Stimulated activated CD4-positive, alpha-beta T cell treated with anti-CD3 and anti-CD28 coated beads, Interleukin-15, amount 100 ng/mL, for 1 hour (primary cell): Measurements from ENCODE around the gene GALNT18.
"Not testable (repeated sequence)": the region's sequence is repeated elsewhere in the genome, so short reads cannot be mapped to it uniquely, and the experiment has no call there.

Source experiments
- DNase-seq, 2 donors: peaks; one replicate each; pipeline ENCODE4 v3.0.0-alpha.2; 2020; ENCODE audit warnings: low read depth in 1 of 2, low spot score in 1 of 2

GALNT18 gene

GRCh38 chr11:11359611-11360010 lies 262.2 kb downstream of the GALNT18 start:
- DNase-seq = no peak

GRCh38 chr11:11356842-11357241 lies 265.0 kb downstream of the GALNT18 start:
- DNase-seq = no peak

- not testable (repeated sequence) for DNase-seq
These were observed 268.9 kb downstream of the GALNT18 start, which contains the start of gene CSNK2A3 for GRCh38 chr11:11352878-11353277. TSS of gene CSNK2A3 (minus strand) at chr11:11353250. CDS start at chr11:11353119, 131 bp downstream.

- DNase-seq = not testable (repeated sequence)
These were observed 270.0 kb downstream of the GALNT18 start for GRCh38 chr11:11351851-11352250.

- DNase-seq = no peak
These were observed 270.7 kb downstream of the GALNT18 start for GRCh38 chr11:11351042-11351586.

GRCh38 chr11:11349870-11350337 lies 271.9 kb downstream of the GALNT18 start:
- DNase-seq = no peak

GRCh38 chr11:11349106-11349825 lies 272.5 kb downstream of the GALNT18 start:
- no peak for DNase-seq

GRCh38 chr11:11348303-11348702 lies 273.5 kb downstream of the GALNT18 start:
- no peak for DNase-seq

- DNase-seq = no peak
These were observed 274.2 kb downstream of the GALNT18 start for GRCh38 chr11:11347592-11347991.

GRCh38 chr11:11346303-11346702 lies 275.5 kb downstream of the GALNT18 start:
- no peak for DNase-seq

GRCh38 chr11:11345099-11345498 lies 276.7 kb downstream of the GALNT18 start:
- no peak for DNase-seq

GRCh38 chr11:11344045-11344444 lies 277.8 kb downstream of the GALNT18 start:
- DNase-seq = no peak

- no peak for DNase-seq
These were observed 283.5 kb downstream of the GALNT18 start for GRCh38 chr11:11338304-11338703.

GRCh38 chr11:11336664-11337063 lies 285.1 kb downstream of the GALNT18 start:
- no peak for DNase-seq

- DNase-seq = no peak
These were observed 286.8 kb downstream of the GALNT18 start for GRCh38 chr11:11335043-11335442.

GRCh38 chr11:11334607-11335006 lies 287.2 kb downstream of the GALNT18 start:
- DNase-seq = no peak

GRCh38 chr11:11332141-11332710 lies 289.6 kb downstream of the GALNT18 start:
- DNase-seq = no peak

- no peak for DNase-seq
These were observed 292.6 kb downstream of the GALNT18 start for GRCh38 chr11:11329062-11329806.

GRCh38 chr11:11324090-11324489 lies 297.7 kb downstream of the GALNT18 start:
- no peak for DNase-seq

GRCh38 chr11:11322101-11322500 lies 299.7 kb downstream of the GALNT18 start:
- no peak for DNase-seq

- no peak for DNase-seq
These were observed 301.0 kb downstream of the GALNT18 start for GRCh38 chr11:11320825-11321224.

GRCh38 chr11:11318961-11319360 lies 302.8 kb downstream of the GALNT18 start:
- no peak for DNase-seq
